IMR-90 (cell line): ENCODE results near the gene ARV1. TPM values are rescaled to one million over a fixed set of nuclear protein-coding genes. Genes with fewer than 3 reads are reported as not detected.

ENCODE experiments used
- ATAC-seq: fragments of 200-7000 bp; cut with Tn5 transposase; 2 replicates; pipeline ENCODE4 v1.9.1; 2020; ENCODE audit warnings: low read depth, mild to moderate bottlenecking, moderate library complexity
- BruUV-seq: library from RNA; stranded (reverse); fragments of 400-500 nt; replicated peaks from 2 replicates; lab custom pipeline; 2021; lab: Mats Ljungman, UMichigan
- CTCF ChIA-PET: fragments of 300-600 bp; formaldehyde crosslinking; extraction: SDS; loops from one replicate; lab custom pipeline; 2021; ENCODE audit warnings: antibody characterized with exemption; lab: Yijun Ruan, JAX
- POLR2A ChIA-PET: fragments of 300-600 bp; sonication (Branson Sonifier 250); formaldehyde crosslinking; loops from one replicate; lab custom pipeline; 2022; ENCODE audit warnings: antibody characterized with exemption; ENCODE audit not compliant: unreplicated experiment; lab: Charles Lee
- DNase-seq: peaks from one replicate; pipeline ENCODE4 v3.0.0; 2013
- H2AFZ ChIP-seq: replicated peaks from 2 replicates; pipeline ENCODE3; 2013; ENCODE audit warnings: low read length, mild to moderate bottlenecking; ENCODE audit not compliant: poor library complexity
- H2AK5ac ChIP-seq: 2 replicates; pipeline ENCODE4 v1.6.1; 2013; ENCODE audit warnings: low read depth, low read length, inconsistent platforms
- H2AK9ac ChIP-seq: replicated peaks from 2 replicates; pipeline ENCODE3; 2013; ENCODE audit warnings: mild to moderate bottlenecking, low read depth, low read length, moderate library complexity; ENCODE audit not compliant: poor library complexity
- H2BK120ac ChIP-seq: 2 replicates; pipeline ENCODE4 v1.6.1; 2013; ENCODE audit warnings: low read depth, low read length, inconsistent platforms
- H2BK15ac ChIP-seq: 3 replicates; pipeline ENCODE4 v1.6.1; 2013; ENCODE audit warnings: low read depth, low read length, inconsistent platforms
- H2BK20ac ChIP-seq: 2 replicates; pipeline ENCODE4 v1.6.1; 2013; ENCODE audit warnings: low read depth, mild to moderate bottlenecking, inconsistent platforms, low read length, moderate library complexity
- H2BK5ac ChIP-seq: 2 replicates; pipeline ENCODE4 v1.6.1; 2013; ENCODE audit warnings: mild to moderate bottlenecking, low read depth, low read length, inconsistent platforms; ENCODE audit not compliant: poor library complexity, severe bottlenecking
- H3K14ac ChIP-seq: replicated peaks from 2 replicates; pipeline ENCODE4 v1.6.1; 2013; ENCODE audit warnings: low read depth, low read length, inconsistent platforms
- H3K18ac ChIP-seq: 2 replicates; pipeline ENCODE4 v1.6.1; 2013; ENCODE audit warnings: low read depth, low read length, control low read depth
- H3K23ac ChIP-seq: 2 replicates; pipeline ENCODE4 v1.6.1; 2013; ENCODE audit warnings: low read depth, low read length, inconsistent platforms
- H3K27ac ChIP-seq: 2 replicates; pipeline ENCODE4 v1.5.1; 2013; ENCODE audit warnings: mild to moderate bottlenecking, control low read depth, low read length; ENCODE audit not compliant: insufficient read depth
- H3K27me3 ChIP-seq: 2 replicates; pipeline ENCODE4 v1.6.1; 2013; ENCODE audit warnings: low read length; ENCODE audit not compliant: control insufficient read depth, insufficient read depth
- H3K36me3 ChIP-seq: 2 replicates; pipeline ENCODE4 v1.6.1; 2013; ENCODE audit warnings: low read length, mixed read lengths; ENCODE audit not compliant: control insufficient read depth, insufficient read depth
- H3K4ac ChIP-seq: 2 replicates; pipeline ENCODE4 v1.6.1; 2013; ENCODE audit warnings: low read depth, low read length, inconsistent platforms
- H3K4me1 ChIP-seq: 2 replicates; pipeline ENCODE4 v1.6.1; 2013; ENCODE audit warnings: low read length, mixed read lengths; ENCODE audit not compliant: control insufficient read depth, insufficient read depth
- H3K4me2 ChIP-seq: 2 replicates; pipeline ENCODE4 v1.6.1; 2013; ENCODE audit warnings: low read depth, mild to moderate bottlenecking, control low read depth, low read length, moderate library complexity
- H3K4me3 ChIP-seq: 2 replicates; pipeline ENCODE4 v1.5.1; 2013; ENCODE audit warnings: low read depth, mild to moderate bottlenecking, control low read depth, low read length, moderate library complexity; ENCODE audit not compliant: insufficient read depth
- H3K56ac ChIP-seq: 2 replicates; pipeline ENCODE4 v1.6.1; 2013; ENCODE audit warnings: low read length, inconsistent platforms; ENCODE audit not compliant: insufficient read depth; ENCODE audit errors: extremely low read depth
- H3K79me1 ChIP-seq, 2 experiments: 2 replicates each; pipeline ENCODE4 v1.6.1; 2013; ENCODE audit warnings: low read length in 2 of 2, inconsistent platforms in 1 of 2, low read depth in 1 of 2
- H3K9ac ChIP-seq: 2 replicates; pipeline ENCODE4 v1.6.1; 2013; ENCODE audit warnings: low read depth, low read length, control low read depth
- H3K9me1 ChIP-seq: 2 replicates; pipeline ENCODE4 v1.6.1; 2013; ENCODE audit warnings: low read length, inconsistent platforms; ENCODE audit not compliant: insufficient read depth
- H3K9me3 ChIP-seq: 2 replicates; pipeline ENCODE4 v1.6.1; 2013; ENCODE audit warnings: low read length; ENCODE audit not compliant: control insufficient read depth, insufficient read depth
- H4K20me1 ChIP-seq: 2 replicates; pipeline ENCODE4 v1.6.1; 2013; ENCODE audit warnings: low read length, inconsistent platforms; ENCODE audit not compliant: insufficient read depth
- H4K5ac ChIP-seq: 2 replicates; pipeline ENCODE4 v1.6.1; 2013; ENCODE audit warnings: mild to moderate bottlenecking, low read depth, low read length, control low read depth
- H4K8ac ChIP-seq, 2 experiments: 2 replicates each; pipeline ENCODE4 v1.6.1; 2013; ENCODE audit warnings: low read depth in 2 of 2, low read length in 2 of 2, control low read depth in 1 of 2, inconsistent platforms in 1 of 2
- H4K91ac ChIP-seq: 2 replicates; pipeline ENCODE4 v1.6.1; 2013; ENCODE audit warnings: low read depth, low read length, inconsistent platforms; ENCODE audit not compliant: insufficient read depth
- USF2 ChIP-seq: fragments of 150-350 bp; IDR thresholded peaks from 2 replicates; pipeline ENCODE4 v1.6.1; 2017; ENCODE audit warnings: mild to moderate bottlenecking, antibody characterized with exemption, low read length, low read depth
- WGBS, 2 experiments: methylation state at CpG; one replicate each; pipeline versions ENCODE4 v1.1.5 to v1.1.7; 2013; ENCODE audit warnings: missing lambda C conversion rate in 2 of 2; ENCODE audit not compliant: insufficient read length in 1 of 2; ENCODE audit errors: extremely low coverage in 2 of 2; 5-methylcytosine and 5-hydroxymethylcytosine counted together
- dilution Hi-C: fragments of 300-500 bp; cut with HindIII; formaldehyde crosslinking; loops from one replicate; pipeline ENCODE4 v1.14.3; 2018; ENCODE audit warnings: low sequenced_read_pairs; ENCODE audit not compliant: unreplicated experiment
- in situ Hi-C: fragments of 300-500 bp; cut with MboI; formaldehyde crosslinking; loops from 3 replicates; pipeline ENCODE4 v1.14.3; 2019; ENCODE audit warnings: low sequenced_read_pairs, inconsistent platforms, mixed read lengths
- intact Hi-C: fragments of 100-400 bp; cut with micrococcal nuclease; formaldehyde crosslinking; loops from 2 replicates; pipeline ENCODE4 v1.10.0; 2022
- polyA plus RNA-seq, 3 experiments: library from polyadenylated mRNA; depleted of rRNA; stranded (reverse); fragments of >200 nt; gene quantifications; 2 replicates each; pipeline ENCODE4 v1.2.3, GENCODE V29; 2012; ENCODE audit warnings: low replicate concordance in 1 of 3
- total RNA-seq: library from RNA; depleted of rRNA; stranded (reverse); fragments of >200 nt; gene quantifications from 2 replicates; pipeline ENCODE4 v1.2.3, GENCODE V29; 2012

ARV1 gene
- total and polyA plus RNA-seq, 2 of the 4 experiments (the other 2 are of a cell fraction) = 19.0 to 22.9 TPM

- Histone ChIP-seq H3K36me3 (no peaks in the 10 kb centered on the region), H2AK9ac (no peak overlapping the region), H3K4ac (no peak overlapping the region), H3K9me3 (no peaks in the 10 kb centered on the region), H3K9ac (no peak overlapping the region), H3K27ac (no peak overlapping the region), H3K4me2 (no peak overlapping the region), H3K27me3 (no peaks in the 10 kb centered on the region), H3K4me1 (no peaks in the 10 kb centered on the region), H3K4me3 (no peak overlapping the region), H3K18ac (no peak overlapping the region), H2BK15ac (no peak overlapping the region), H2BK20ac (no peak overlapping the region), H2AK5ac (no peak overlapping the region), H2BK120ac (no peak overlapping the region), H2BK5ac (no peak overlapping the region), H3K23ac (no peak overlapping the region), H3K79me1 (peaks cover 4 to 13% of the 10 kb centered on the region in 2 experiments; a peak in 2 of 4 replicates), H4K20me1 (no peaks in the 10 kb centered on the region), H2AFZ (no peak overlapping the region), H4K8ac (no peak overlapping the region), H4K91ac (no peak overlapping the region), H3K9me1 (peaks cover 4% of the 10 kb centered on the region; the same call in 1 of the 2 replicates), H3K14ac (no peak overlapping the region), H4K5ac (no peak overlapping the region), H3K56ac (no peak overlapping the region)
- no TSS peak for BruUV-seq
- ChIA-PET POLR2A (no interaction called here), CTCF (no interaction called here)
- in situ Hi-C loops = no loop called here
- TF ChIP-seq USF2 = no peak
- DNase-seq = no peak
- 100% methylated on average over 1 of the region's 5 CpGs; no CpG with 5 or more reads in 1 of the 2 experiments for WGBS, 2 experiments
- intact Hi-C loops = no loop called here
- dilution Hi-C loops = no loop called here
- ATAC-seq = no peak
Measured at GRCh38 chr1:230965535-230965934, 13.4 kb upstream of the ARV1 start.
